Erythroblast (primary cell): ENCODE data around the gene TMC1.

Experiments
- DNase-seq, 2 experiments: peaks; one replicate each; lab custom pipeline; 2025; lab: John Stamatoyannopoulos, UW
- GATA1 ChIP-seq: IDR thresholded peaks from 2 replicates; pipeline ENCODE4 v1.6.1; 2011; ENCODE audit warnings: low read depth, mild to moderate bottlenecking, control low read depth, low read length, moderate library complexity
- POLR2A ChIP-seq: IDR thresholded peaks from 2 replicates; pipeline ENCODE4 v1.6.1; 2011; ENCODE audit warnings: mild to moderate bottlenecking, low read length

Gene TMC1

DNA sequence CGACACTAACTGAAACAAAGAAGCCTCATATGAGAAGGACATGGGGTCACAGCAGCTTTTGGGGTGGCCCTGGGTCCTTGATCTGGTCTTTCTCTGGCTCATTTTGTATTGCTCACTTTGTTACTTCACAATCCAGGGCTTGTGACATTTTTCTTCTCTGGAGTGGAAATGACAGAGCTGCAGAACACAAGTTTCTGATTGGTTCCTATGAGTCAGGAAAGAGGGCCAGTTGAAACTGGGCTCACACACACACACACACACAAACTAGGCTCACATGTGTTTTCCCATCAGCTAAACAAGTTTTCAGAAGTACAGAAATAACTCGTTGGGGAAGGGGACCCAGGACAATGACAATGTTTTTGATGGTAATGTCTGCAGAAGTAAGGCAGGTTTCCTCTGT lies 54.3 kb downstream of the TMC1 start:
- DNase-seq, result no peak
- TF ChIP-seq POLR2A (no peak), GATA1 (no peak)

DNA sequence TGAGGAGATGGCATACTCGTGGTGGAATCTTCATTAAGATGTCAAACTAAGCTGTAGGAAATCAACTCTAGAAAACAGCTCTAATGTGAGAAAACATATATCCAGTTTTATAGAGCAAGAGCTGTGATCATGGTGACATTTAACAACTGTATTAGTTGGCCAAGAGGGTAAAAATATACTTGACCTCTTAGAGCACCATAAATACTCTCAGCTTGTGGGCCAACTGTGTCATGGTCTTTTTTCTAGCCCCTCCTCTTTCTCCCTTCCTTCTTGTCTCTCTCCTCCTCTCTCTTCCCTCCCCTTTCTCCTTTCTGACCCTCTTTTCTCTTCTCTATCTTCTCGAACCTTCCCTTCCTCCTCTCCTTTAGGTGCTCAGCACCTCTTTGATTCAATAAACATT lies 54.7 kb downstream of the TMC1 start:
- no peak for TF ChIP-seq GATA1
- no peak for TF ChIP-seq POLR2A
- no peak for DNase-seq

- peak; percentile 20 to 58 for DNase-seq
- TF ChIP-seq GATA1, result no peak
- no peak for TF ChIP-seq POLR2A
These were observed 55.9 kb downstream of the TMC1 start for GRCh38 chr9:72577212-72577753.

DNA sequence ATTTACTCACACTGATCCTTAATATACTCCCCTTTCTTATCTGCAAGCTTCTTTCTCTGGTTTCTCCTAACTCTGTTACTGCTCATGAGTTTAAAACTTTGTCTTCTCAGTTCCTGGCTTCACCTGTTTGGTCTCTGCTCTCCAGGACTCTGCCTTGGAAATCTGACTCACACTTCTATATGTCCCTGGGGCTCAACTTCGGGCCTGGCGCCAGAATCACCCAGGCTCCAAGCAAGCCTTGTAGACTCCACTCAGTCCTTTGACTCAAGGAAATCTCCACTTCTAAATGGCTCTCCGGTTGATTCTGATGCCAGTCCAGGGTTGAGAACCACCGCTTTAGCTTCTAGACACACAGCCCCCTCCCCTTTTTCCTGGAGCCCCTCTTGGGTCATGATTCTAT lies 57.8 kb downstream of the TMC1 start:
- no peak for TF ChIP-seq GATA1
- no peak for TF ChIP-seq POLR2A

DNA sequence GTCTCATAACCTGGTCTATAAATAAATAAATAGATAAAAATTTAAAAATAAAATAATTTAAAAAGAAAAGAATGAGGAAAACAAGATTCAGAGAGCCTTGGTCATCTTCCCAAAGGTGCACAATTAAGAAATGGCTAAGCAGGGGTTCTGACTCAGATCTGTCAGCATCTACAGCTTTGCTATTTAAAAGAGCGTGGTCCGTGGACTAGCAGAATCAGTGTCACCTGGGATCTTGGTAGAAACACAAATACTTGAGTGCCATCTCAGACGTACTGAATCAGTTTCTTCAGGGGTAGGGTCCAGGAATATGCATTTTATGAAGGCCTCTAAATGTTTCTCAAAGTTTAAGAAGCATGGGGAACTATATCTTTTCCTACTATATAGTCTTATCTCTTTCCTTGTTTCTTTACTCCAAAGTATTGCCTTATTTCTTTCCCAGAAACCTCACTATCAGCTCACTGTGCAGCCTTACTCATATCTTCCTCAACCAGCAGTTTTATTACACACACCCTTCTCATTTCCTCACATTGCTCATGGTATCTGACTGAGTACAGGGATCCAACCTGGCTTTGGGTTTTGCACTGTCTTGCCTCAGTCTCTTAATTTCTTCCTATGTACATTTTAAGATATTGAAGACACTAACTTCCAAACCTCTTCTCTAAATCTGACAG lies 58.6 kb downstream of the TMC1 start:
- no peak for TF ChIP-seq GATA1
- peak; percentile 34 for TF ChIP-seq POLR2A
- DNase-seq, result peak; percentile 91 to 93

More for the DNA sequence above, 57.8 kb downstream of the TMC1 start:
- DNase-seq, result peak; percentile 40 to 75

DNA sequence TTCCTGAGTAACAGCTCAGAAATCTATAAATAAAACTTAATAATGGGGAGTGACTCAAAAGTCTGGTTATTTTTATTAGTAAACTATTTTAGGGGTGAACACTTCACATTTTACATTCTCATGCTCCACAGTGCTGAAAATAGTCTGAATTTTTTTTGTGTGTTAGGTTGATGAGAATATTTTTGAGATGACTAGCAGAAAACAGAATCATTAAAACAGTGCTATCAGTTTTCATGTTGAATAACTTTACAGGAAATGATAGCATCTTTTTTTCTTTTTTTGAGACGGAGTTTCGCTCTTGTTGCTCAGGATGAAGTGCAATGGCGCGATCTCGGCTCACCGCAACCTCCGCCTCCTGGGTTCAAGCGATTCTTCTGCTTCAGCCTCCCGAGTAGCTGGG lies 60.3 kb downstream of the TMC1 start:
- TF ChIP-seq POLR2A (no peak), GATA1 (no peak)

DNA sequence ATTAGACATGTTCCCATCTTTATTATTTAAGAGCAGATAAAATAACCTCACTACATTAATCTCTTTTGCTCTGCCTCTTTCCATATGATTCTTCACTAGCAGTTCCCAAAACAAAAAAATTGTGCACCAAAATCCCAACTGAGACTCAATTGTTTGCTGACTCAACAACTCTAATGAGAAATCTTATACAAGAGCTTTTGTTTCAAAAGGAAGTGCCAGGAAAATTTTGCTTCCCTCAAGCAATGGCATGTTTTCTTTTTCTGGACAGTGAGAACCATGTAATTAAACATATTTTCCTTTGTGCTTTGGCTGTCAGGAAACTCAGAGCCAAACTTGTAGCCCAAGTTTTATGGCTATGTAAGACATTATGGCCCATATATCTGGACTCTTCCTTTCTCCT lies 62.0 kb downstream of the TMC1 start:
- no peak for DNase-seq
- TF ChIP-seq GATA1 (no peak), POLR2A (no peak)

More for the DNA sequence above, 60.3 kb downstream of the TMC1 start:
- DNase-seq, result no peak

DNA sequence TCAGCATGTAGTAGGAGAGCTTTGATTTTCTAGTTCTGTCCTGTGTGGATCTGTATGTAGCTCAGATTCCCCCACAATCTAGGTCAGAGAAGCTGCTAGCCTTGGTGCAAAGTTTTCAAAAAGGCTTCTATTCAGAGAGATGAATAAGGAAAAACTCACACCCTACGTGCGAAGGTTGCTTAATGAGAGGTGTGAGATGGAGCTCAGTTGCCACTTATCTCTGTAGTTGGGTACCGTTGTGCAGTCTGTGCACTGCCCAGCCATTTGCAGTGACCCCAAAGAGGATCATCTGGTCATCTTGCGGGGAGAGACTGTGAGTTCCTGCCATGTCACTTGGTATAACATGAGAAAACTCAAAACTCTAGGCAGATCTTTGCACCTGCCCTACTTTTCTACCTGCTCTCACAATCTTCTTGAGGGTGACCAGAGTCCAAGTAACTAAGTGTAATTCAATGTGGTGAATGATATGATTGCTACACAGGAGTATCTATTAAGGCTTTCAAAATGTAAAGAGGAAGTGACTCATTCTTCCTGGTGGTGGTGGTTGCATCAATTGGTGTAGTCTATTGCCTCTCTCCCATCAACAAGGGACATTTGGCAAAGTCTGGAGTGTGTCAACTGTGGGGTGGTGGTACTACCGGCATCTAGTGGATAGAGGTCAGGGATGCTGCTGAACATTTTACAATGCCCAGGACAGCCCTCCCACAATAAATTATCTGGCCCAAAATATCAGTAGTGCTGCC lies 65.2 kb downstream of the TMC1 start:
- no peak for TF ChIP-seq POLR2A
- no peak for TF ChIP-seq GATA1

GRCh38 chr9:72588336-72588735 lies 66.9 kb downstream of the TMC1 start:
- no peak for DNase-seq
- TF ChIP-seq GATA1, result no peak
- TF ChIP-seq POLR2A, result no peak

More for the DNA sequence above, 65.2 kb downstream of the TMC1 start:
- DNase-seq, result peak in 1 of 2 experiments; percentile 61

DNA sequence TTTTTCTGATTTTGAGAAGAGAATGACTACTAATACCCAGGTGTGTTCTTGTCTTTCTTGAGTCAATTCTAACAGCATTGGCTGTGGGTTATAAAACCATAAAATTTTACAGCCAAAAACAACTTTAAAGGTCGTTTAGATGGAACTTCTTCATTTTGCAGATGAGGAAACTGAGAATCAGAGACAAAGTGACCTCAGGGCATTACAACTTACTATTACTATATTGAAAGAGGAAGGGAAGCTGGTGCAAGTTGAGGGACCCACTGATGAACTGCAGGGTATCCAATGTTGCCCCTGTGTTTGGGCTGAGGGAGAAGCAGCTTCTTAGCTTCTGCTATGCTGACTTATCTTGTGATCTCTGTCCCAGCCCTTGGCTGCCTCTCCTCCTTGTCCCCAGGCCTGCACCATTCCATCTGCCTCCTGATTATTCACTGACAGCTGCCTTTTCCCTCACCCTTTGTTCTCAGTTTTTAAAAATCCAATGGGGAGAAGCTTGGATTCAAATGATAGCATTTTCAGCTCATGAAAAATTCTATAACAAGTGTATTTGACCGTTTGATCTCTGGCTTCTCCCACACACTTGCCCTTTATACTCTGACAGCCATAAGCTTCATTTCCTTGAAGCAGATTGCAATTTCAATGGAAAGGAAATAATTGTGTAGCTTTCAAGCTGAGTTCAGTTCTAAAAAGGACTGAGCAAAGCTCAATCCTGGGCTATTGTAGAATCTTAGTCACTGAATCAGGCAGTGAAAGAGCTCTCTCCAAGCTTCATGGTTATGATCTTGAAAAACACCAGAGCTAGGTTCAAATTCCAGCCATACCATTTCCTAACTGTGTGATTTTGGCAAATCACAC lies 68.5 kb downstream of the TMC1 start:
- DNase-seq, result peak; percentile 23 to 42
- TF ChIP-seq POLR2A (no peak), GATA1 (no peak)

DNA sequence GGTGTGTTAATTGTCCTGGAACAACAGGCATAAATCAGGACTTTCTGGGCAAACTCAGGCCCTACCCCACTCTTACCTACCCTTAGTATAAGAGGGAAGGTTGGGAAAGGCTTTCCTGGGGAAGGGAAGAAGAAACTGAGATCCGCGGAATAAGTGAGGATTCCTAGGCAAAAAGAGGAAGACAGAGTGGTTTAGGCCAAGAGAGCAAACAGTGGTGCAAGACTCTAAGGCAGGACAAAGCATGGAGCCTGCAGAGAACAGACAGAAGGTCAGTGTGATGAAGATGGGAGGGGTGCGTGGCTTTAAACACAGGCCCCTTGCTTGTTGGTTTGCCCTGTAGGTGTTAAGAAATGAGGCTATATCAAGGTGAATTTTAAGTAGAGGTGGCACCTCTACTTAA lies 69.4 kb downstream of the TMC1 start:
- DNase-seq, result no peak
- no peak for TF ChIP-seq GATA1
- no peak for TF ChIP-seq POLR2A

DNA sequence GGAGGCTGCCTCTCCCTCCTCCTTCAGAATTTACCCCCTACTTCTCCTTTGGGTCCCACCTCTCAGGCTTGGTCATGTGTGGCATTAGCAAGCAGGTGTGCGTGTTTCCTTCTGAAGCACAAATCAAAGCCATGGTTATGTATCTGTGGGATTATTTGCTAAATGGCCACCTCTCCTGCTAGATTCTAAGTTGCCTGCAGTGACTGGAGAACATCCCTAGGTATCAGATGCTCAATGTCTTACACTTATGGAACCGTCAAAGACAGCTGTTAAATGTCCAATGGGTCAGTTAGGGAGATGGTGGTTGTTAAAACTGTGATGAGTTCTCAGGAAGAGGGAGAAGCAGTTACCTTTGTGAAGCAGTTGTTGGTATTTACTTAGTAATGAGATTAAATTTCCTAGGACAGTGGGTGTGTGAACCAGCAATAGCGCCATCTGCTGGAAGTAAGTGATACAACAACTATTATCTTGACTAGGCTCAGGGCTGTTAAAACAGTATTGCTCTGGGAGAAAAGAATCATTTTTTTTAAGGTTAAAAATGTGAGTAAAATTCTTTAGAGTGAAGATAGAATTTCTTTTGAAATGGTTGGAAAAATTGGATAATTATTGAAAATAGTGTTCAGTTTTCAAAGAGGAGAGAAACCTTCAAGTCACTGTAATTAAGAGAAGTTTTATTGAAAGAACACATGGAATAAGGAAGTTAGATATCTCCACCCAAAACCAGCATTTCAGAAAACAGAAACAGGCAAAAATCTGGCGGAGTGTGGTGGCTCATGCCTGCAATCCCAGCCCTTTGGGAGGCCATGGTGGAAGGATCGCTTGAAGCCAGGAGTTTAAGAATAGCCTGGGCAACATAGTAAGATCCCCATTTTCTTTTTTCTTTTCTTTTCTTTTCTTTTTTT lies 71.3 kb downstream of the TMC1 start:
- TF ChIP-seq GATA1, result no peak
- no peak for TF ChIP-seq POLR2A
- DNase-seq, result peak; percentile 69 to 86
